MCF 10A (cell line): ENCODE data around the gene ELN. TPM values are rescaled to one million over a fixed set of nuclear protein-coding genes. Genes with fewer than 3 reads are reported as not detected.

ENCODE experiments used
- BruUV-seq: library from RNA; stranded (reverse); fragments of 400-500 nt; replicated peaks from 2 replicates; lab custom pipeline; 2021; lab: Mats Ljungman, UMichigan
- CTCF ChIA-PET: fragments of 300-600 bp; sonication (Branson Sonifier 250); formaldehyde crosslinking; extraction: SDS; loops from one replicate; lab custom pipeline; 2021; ENCODE audit warnings: antibody characterized with exemption, inconsistent platforms; lab: Yijun Ruan, JAX
- POLR2A ChIA-PET: fragments of 300-600, 350-650 bp; sonication (Branson Sonifier 250); formaldehyde crosslinking; extraction: SDS; loops from one replicate; lab custom pipeline; 2020; ENCODE audit warnings: antibody characterized with exemption, inconsistent platforms; lab: Yijun Ruan, JAX
- DNase-seq: peaks from one replicate; pipeline ENCODE4 v3.0.0-alpha.2; 2018; ENCODE audit not compliant: unreplicated experiment
- H3K27ac Mint-ChIP-seq: one replicate; pipeline ENCODE4 v1.8.0; 2022; ENCODE audit warnings: mild to moderate bottlenecking, low read depth, mixed read lengths; ENCODE audit not compliant: unreplicated experiment
- H3K27me3 Mint-ChIP-seq: one replicate; pipeline ENCODE4 v1.8.0; 2022; ENCODE audit warnings: mixed read lengths; ENCODE audit not compliant: insufficient read depth, unreplicated experiment
- H3K36me3 Mint-ChIP-seq: one replicate; pipeline ENCODE4 v1.8.0; 2022; ENCODE audit warnings: mild to moderate bottlenecking, moderate library complexity, mixed read lengths; ENCODE audit not compliant: insufficient read depth, unreplicated experiment
- H3K4me1 Mint-ChIP-seq: one replicate; pipeline ENCODE4 v1.8.0; 2022; ENCODE audit warnings: mixed read lengths; ENCODE audit not compliant: insufficient read depth, unreplicated experiment
- H3K4me3 Mint-ChIP-seq: one replicate; pipeline ENCODE4 v1.8.0; 2022; ENCODE audit warnings: mild to moderate bottlenecking, moderate library complexity, mixed read lengths; ENCODE audit not compliant: unreplicated experiment
- H3K9me3 Mint-ChIP-seq: one replicate; pipeline ENCODE4 v1.8.0; 2022; ENCODE audit warnings: mixed read lengths; ENCODE audit not compliant: unreplicated experiment
- CTCF ChIP-seq: fragments of 200-600 bp; IDR thresholded peaks from one replicate; pipeline ENCODE4 v1.8.0; 2022; ENCODE audit warnings: antibody characterized with exemption, mild to moderate bottlenecking; ENCODE audit not compliant: unreplicated experiment
- intact Hi-C: fragments of 100-400 bp; cut with micrococcal nuclease; formaldehyde crosslinking; loops from 2 replicates; pipeline ENCODE4 v1.14.1; 2022
- total RNA-seq: library from RNA; stranded (reverse); gene quantifications from 2 replicates; pipeline ENCODE4 v1.2.3, GENCODE V29; 2022

The ELN gene
- total RNA-seq, 1 experiment from 2014 or later = not detected

- ChIA-PET POLR2A (interaction anchor here (0.6 to 1.0 kb wide), 2 partner anchors 18 to 216 kb away, joined by 3 to 4 read pairs; no protein-coding TSS in a partner anchor), CTCF (interaction anchor here (0.6 to 1.3 kb wide), 3 partner anchors 20 to 618 kb away, joined by 3 to 6 read pairs (median 4); partner anchors contain the start of gene ELN)
- intact Hi-C loops = no loop called here
- Mint-ChIP-seq H3K4me3 (no peak overlapping the region), H3K27me3 (no peaks in the 10 kb centered on the region), H3K4me1 (peaks cover 22% of the 10 kb centered on the region), H3K27ac (no peak overlapping the region), H3K9me3 (no peaks in the 10 kb centered on the region), H3K36me3 (no peaks in the 10 kb centered on the region)
- no TSS peak for BruUV-seq
- DNase-seq = no peak
- no peak for TF ChIP-seq CTCF
These were observed 21.3 kb upstream of the ELN start for GRCh38 chr7:74006451-74007241.

DNA sequence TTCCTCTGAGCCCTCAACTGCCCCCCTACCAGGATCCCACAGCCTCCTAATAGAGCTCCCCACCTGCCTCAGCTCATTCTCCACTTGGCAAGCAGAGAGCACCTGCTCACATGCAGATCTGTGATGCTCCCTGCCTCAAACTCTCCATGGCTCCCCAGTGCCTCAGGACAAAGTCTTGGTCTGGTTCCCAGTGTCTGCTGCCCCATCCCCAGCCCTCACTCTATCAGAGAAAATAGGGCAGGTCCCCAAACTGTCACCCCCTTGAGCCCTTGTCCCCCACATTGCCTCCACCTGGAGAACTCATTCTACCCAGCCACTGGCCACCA, 20.8 kb upstream of the ELN start:
- no peaks in the 10 kb centered on the region for H3K36me3 Mint-ChIP-seq
- intact Hi-C loops = no loop called here
- no peak overlapping the region for H3K27ac Mint-ChIP-seq
- peaks cover 21% of the 10 kb centered on the region for H3K4me1 Mint-ChIP-seq
- BruUV-seq = no TSS peak
- no peaks in the 10 kb centered on the region for H3K9me3 Mint-ChIP-seq
- ChIA-PET CTCF (interaction anchor here (0.6 kb wide), 1 partner anchor 15 kb away, joined by 3 read pairs; no protein-coding TSS in a partner anchor), POLR2A (no interaction called here)
- H3K4me3 Mint-ChIP-seq = no peak overlapping the region
- TF ChIP-seq CTCF = no peak
- no peaks in the 10 kb centered on the region for H3K27me3 Mint-ChIP-seq
- DNase-seq = no peak

- BruUV-seq = no TSS peak
- DNase-seq = no peak
- ChIA-PET CTCF (interaction anchor here (0.5 to 1.6 kb wide), 2 partner anchors 18 to 1783 kb away, joined by 4 to 8 read pairs; no protein-coding TSS in a partner anchor), POLR2A (no interaction called here)
- H3K4me1 Mint-ChIP-seq = peaks cover 13% of the 10 kb centered on the region
- H3K27ac Mint-ChIP-seq = no peak overlapping the region
- no peaks in the 10 kb centered on the region for H3K27me3 Mint-ChIP-seq
- no peaks in the 10 kb centered on the region for H3K9me3 Mint-ChIP-seq
- TF ChIP-seq CTCF = no peak
- H3K36me3 Mint-ChIP-seq = no peaks in the 10 kb centered on the region
- no peak overlapping the region for H3K4me3 Mint-ChIP-seq
- intact Hi-C loops = no loop called here
These were observed 19.3 kb upstream of the ELN start for GRCh38 chr7:74008687-74009086.

DNA sequence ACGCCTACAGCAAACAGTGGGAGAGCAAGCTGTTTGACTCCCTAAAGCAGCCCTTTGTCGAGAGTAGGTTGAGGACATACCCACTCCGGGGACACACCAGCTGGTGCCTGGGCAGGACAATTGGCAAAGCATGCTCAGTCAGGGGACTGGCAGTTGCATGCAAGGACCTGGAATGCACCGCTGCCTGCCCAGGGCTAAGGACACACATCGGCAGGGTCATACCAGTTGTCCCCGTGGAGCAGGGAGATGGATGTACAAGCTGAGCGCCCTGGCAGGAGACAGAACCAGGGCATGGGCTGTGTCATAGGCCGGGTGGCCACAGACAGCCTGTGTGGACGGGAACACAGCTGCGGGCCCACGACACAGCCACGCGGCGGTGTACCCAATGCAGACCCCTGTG, 18.3 kb upstream of the ELN start:
- DNase-seq = no peak
- H3K4me1 Mint-ChIP-seq = peaks cover 13% of the 10 kb centered on the region
- H3K27me3 Mint-ChIP-seq = no peaks in the 10 kb centered on the region
- TF ChIP-seq CTCF = no peak
- intact Hi-C loops = no loop called here
- H3K4me3 Mint-ChIP-seq = no peak overlapping the region
- POLR2A ChIA-PET = no interaction called here
- H3K27ac Mint-ChIP-seq = no peak overlapping the region
- H3K9me3 Mint-ChIP-seq = no peaks in the 10 kb centered on the region
- H3K36me3 Mint-ChIP-seq = no peaks in the 10 kb centered on the region
- no TSS peak for BruUV-seq
- CTCF ChIA-PET = interaction anchor here (0.7 to 2.0 kb wide), 3 partner anchors 17 to 29 kb away, joined by 3 to 8 read pairs (median 7); no protein-coding TSS in a partner anchor
